HG02759 (cell line): ENCODE measurements around the gene LGI4.

ENCODE experiments used
- ATAC-seq: cut with Tn5 transposase; IDR thresholded peaks from one replicate; pipeline ENCODE4 v1.9.1; 2021; ENCODE audit warnings: mild to moderate bottlenecking, moderate library complexity; ENCODE audit not compliant: unreplicated experiment

Gene LGI4

DNA sequence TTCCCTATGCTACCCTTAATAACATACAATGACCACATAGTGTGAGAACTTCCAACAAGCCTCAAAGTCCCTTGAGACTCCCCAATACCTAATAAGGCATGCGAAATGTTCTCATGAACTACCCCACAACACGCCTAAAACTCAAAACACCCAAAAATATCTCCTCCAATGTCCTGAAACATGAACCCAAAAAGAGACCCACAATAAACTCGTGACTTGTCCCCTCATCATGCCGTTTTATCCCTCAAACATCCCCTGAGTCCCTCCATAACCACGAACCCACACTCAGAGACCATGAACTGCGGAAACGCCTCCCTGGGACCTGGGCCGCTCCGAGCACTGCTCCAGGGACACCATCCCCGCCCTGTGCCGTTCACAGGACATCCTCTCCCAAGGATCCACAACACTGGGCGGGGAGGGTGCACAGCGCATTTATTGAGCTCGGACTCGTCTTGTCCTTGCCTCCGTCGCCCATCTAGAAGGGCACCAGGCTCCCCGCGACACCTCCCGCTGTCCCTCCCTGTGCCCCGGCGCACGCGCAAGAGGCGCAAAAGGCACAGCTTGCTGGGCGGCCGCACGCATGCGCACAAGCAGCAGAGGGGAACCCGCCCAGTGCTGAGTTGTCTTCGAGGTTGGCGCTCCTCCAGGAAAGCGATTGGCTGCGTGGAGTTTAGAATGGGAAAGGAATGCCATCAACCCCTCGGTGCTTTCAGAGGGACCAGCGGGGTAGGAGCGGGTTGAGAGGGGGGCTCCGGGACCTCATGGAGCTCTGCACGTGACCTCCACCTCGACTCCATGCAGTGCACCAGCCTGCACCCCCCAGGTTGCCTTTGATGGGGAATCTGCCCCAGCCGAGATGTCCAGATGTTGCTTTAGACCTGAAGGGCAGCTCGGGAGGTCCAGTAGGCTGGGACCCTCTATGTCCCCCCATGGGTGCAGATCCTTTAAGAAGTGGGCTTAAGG, 10.5 kb downstream of the LGI4 start:
- peak; percentile 87 for ATAC-seq

GRCh38 chr19:35123573-35123972, 11.3 kb downstream of the LGI4 start:
- no peak for ATAC-seq

- no peak for ATAC-seq
Measured at GRCh38 chr19:35122687-35123551, 11.9 kb downstream of the LGI4 start.

- ATAC-seq = no peak
Measured at GRCh38 chr19:35120898-35121297, 14.0 kb downstream of the LGI4 start.

DNA sequence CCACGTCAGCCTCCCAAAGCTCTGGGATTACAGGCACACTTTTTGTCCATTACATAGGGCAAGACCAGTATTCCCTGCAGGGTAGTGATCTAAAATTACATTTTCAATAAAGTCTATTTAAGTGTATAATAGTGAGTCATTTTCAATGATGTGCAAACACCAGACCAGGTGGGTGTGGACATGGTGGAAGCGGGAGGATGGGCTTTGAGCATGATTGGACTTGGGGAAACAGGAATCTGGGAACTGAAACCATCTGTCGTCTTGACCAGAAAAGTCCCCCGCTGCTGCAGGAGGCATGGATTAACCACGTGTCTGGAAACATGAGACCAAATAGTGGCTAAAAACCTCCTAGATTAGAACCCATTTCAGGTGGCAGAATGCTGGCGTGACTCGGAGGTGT, 14.4 kb downstream of the LGI4 start:
- ATAC-seq = no peak

DNA sequence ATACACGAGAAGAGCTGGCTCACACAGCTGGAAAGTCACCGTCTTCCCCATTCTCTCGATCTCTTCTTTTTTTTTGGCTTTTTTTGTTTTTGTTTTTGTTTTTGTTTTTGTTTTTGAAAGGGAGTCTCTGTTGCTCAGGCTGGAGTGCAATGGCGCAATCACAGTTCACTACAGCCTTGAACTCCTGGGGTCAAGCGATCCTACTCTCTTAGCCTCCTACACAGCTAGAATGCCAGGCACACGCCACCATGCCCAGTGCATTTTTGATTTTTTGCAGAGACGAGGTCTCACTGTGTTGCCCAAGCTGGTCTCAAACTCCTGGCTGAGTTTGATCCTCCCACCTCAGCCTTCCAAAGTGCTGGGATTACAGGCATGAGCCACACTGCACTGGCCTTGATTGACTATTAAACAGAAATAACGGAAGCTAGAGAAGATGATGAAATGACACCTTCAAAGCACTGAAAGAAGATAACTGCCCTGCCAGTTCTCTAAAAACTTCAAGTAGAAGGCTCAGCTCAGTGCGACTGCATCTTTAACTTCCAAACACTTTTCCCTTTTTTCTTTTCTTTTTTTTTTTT, 15.2 kb downstream of the LGI4 start:
- ATAC-seq = no peak

DNA sequence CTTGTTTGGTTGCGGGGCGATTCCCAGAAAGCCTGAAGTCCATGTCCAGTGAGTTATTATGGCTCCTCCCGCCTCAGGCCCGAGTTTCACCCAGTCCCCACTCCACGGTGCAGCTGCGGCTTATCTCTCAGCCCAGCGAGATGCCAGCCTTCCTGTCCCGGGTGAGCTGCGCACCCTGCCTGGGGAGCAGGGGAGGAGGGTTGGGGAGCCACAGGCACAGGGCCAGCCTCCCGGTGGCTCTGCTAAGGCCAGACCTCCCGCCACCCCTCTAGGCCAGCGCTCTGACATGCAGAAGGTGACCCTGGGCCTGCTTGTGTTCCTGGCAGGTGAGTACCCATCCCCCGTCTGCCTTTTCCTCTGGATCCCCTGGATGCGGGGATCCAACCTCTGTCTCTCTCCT, 15.8 kb downstream of the LGI4 start:
- no peak for ATAC-seq

DNA sequence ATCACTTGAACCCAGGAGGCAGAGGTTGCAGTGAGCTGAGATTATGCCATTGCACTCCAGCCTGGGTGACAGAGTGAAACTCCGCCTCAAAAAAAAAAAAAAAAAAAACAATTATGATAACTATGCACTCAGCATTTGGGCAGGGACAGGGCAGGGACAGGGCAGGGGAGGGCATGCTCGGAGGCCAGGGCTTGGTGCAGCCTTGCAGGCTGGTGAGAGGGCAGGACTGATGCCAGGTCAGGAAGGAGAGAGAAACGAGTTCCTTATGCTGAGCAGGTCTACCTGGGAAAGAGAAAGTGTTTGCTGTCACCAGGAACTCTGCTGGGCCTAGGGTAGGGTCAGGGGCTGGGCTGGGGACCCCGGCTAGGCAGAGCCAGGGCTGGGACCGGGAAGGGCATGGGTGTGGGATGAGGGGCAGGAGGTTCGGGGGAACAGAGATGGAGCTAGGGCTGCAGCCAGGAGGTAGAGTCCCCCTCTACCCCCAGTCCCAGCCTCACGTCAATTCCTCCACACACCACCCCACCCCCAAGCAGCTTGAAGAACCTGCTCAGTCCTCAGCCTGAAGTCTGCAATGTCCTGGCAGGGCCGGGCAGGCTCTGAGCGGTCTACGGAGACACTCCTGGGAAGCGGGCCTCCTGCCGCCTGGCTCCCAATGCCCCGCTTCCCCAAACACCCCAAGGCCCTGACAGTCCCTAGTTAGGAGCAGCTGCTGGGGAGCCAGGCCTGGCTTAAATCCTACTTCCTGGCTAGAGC, 16.4 kb downstream of the LGI4 start:
- ATAC-seq = no peak

GRCh38 chr19:35117799-35118198, 17.1 kb downstream of the LGI4 start:
- ATAC-seq = no peak

DNA sequence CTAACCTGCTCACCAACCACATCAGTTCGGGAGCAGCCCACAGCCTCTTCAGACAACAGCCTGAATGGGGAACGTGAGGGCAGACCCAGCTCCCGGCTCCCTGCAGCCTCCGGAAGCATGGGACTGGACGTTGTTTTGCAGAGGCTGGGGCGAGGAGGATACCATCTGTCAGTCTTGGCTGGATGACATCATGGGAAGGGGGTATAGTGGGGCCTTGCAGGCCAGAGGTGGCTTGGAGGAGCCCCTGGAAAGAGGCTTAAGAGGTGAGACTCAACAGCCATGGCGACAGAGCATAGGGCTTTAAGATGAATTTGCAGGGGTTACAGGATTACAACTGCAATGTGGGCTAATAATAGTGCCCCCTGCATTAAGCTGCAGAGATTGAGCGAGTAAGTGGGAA, 17.7 kb downstream of the LGI4 start:
- ATAC-seq = no peak

- ATAC-seq = no peak
Measured at GRCh38 chr19:35116072-35116801, 18.6 kb downstream of the LGI4 start.

DNA sequence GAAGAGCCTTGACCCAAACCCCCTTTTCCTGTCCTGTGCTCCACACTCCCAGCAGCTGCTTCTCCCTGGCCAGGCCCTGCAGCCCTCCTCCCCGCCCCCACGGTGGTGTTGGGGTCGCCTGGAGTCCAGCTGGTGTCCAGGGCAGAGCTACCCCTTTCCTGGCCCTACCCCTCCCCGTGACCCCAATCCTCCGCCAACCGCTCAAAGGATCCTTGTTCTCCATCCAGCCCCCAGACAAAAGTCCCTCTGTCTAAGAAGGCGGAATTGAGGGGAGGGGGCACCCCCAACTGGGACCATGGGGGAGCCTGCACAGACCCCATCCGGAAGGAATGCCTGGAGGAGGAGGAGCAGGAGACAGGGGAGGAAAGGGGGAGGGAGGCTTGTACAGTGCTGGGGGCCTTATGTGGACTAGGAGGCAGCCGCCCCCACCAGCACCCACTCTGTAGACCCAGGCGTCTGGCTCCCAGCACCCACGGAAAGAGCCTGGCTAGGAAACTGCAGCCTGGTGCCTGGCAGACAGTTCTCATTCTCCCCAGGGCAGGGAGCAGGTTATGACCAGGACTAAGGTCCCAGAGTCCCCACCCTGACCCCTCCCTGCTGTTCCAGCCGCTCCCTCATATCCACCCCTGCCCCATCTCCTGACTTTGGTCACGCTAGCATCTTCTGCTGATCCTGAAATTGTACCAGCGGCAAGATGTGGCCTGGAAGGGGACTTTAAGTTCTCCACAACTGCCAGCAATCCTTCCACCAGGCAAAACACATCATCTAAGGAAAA, 19.5 kb downstream of the LGI4 start, which contains the start of gene FXYD3:
Gene FXYD3 (plus strand): TSS at position 647 of the 775 bp plus-strand sequence. CDS start 3,554 bp downstream, outside the sequence.
- no peak for ATAC-seq

- ATAC-seq = no peak
Measured at GRCh38 chr19:35114353-35115176, 20.3 kb downstream of the LGI4 start.

- no peak for ATAC-seq
Measured at GRCh38 chr19:35112995-35113688, 21.7 kb downstream of the LGI4 start.

DNA sequence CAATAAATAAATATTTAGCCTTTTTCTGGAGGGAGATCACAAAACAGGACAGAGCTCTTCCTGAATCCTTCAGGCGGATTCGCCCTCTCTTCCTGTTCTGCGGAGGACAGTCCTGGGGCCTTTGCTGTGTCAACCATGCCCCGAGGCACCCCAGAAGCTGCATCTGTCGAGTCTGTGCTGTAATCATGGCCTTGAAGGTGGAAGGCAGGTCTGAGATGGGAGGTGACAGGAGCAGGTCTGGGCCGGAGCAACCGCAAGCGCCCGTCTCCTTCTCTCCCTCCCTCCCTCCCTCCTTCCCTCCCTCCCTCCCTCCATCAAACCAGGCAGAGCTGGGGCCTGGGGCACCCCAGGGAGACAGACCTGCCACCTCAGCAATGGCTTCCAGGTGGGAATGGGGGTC, 23.9 kb downstream of the LGI4 start:
- no peak for ATAC-seq

DNA sequence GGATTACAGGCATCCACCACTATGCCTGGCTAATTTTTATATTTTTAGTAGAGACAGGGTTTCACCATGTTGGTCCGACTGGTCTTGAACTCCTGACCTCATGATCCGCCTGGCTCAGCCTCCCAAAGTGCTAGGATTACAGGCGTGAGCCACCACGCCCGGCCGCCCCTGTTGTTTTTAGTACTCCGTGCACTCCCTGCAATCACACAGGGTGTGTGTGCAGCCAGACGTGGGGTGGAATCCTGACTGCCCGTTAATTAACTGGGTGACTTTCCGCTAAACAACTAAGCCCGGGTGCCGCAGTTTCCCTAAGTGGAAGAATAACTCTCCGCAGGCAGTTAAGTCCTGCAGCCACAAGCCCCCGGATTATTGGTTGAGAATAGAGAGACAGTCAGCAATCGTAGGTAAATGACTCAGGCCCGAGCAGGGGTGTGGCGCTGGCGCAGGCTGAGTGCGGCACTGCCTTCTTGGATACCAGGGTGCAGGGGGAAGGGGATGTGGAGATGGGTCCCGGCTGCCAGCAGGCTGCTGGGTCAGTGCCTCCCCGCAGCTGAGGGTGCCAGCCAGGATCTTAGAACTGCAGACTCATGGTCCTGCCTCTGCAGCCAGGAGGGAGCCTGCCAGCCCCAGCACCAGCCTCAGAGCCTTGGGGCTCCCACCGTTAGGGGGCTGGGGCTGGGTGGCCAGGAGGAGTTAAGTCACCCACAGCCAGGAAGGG, 25.3 kb downstream of the LGI4 start:
- ATAC-seq = no peak

DNA sequence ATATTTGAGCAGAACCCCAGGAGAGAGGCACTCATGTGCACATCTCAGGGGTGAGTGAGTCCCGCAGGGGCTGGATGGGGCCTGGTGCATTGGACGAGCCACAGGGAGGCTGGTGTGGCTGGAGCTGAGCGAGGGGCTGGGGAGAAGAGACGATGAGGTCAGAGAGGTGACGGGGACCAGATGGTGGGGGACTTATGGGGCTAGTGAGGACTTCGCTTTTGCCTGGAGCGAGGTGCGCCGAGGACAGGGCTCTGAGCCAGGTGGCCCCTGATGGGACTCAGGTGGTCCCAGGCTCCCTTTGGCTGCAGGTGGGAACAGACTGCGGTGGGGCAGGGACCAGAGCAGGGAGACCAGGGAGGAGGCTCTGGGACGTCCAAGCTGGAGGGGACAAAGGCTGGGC, 26.1 kb downstream of the LGI4 start:
- no peak for ATAC-seq
